ENCODE data around the gene ASTN1.

Gene ASTN1

DNA sequence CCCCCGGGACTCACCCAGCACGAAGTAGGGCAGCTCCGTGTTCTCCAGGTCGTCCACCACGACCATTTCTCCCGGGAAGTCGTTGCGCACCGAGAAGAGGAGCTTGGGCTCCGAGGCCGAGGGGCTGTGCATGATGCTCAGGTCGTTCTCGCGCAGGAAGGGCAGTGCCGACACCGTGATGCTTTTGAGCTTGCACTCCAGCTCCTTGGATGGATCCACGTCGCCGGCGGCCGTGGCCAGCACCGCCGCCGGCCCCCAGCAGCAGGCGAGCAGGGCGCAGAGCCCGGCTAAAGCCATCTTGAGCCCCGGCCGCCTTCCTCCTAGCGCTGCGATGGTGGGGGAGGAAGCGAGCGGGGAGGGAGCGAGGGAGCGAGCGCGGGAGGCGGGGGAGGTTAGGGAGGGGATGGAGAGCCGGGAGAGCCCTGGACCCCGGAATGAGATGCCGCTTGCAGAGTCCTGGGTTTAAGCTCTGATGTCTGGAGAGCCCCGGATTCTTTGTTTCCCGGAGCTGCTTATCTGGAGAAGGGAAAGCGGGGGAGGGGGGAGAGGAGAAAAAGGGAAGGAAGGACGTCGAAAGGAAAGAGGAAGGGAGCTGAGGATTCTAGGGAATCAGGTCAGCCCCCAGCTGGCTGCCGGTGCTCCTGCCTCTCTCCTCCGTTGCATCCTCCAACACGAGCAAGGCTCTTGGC, at the start of gene ASTN1:
Gene ASTN1 (minus strand): TSS at position 333 of the 689 bp plus-strand sequence. CDS start 36 bp downstream, at position 297.
- DNase-seq = no peak

DNA sequence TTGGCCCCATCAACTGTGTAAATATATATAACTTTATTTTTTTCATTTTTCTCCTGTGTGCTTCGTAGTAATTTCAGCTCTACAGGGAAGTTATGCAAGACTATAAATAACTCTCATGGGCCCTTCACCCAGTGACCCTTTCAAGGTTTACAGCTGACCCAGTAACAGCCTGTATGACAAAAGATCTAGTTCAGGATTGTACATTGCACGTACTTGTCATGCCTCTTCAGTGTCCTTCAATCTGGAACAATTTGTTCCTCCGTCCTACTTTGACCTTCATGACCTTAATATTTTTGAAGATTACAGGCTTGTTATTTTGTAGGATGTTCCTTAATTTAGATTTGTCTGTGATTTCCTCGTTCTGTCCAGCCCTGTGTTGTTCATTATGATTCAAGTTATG, 46.7 kb upstream of the ASTN1 start:
- DNase-seq = no peak

DNA sequence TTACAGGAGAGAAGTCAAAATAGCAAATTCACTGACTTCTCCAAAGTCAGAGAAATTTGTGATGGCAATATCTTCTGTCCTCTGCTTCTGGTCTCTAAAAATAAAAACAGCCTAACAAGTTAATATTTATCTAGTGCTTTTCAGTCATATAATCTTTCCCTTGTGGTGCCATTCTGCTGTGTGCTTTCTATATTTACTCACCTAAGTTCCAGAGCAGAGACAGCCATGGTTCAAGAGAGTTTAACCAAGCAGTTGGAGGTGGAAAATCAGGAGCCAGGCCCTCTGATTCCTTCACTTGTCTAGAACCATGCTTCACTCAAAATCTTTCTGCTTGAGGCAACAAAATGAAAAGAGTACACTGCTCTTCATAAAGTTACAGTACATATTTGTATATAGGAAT, 45.6 kb upstream of the ASTN1 start:
- no peak for DNase-seq

DNA sequence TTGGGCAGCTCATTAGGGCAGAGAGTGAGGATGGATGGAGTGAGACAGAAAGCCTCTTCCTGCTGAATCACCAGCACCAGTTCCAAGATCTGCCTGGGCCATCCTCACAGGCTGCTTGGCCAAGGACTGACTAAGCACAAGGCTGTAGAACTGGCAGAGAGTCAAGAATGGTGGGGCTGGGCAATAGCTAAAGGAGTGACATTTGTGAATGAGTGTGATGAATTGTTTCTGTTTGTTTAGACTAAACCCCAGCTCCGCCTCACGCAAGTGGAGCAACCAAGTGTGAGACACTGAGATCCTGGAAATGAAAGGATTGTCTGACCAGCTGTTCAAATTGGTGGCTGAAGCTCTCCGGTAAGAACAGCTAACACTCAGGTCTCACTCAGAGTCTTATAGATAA, 44.8 kb upstream of the ASTN1 start:
- DNase-seq = no peak

DNA sequence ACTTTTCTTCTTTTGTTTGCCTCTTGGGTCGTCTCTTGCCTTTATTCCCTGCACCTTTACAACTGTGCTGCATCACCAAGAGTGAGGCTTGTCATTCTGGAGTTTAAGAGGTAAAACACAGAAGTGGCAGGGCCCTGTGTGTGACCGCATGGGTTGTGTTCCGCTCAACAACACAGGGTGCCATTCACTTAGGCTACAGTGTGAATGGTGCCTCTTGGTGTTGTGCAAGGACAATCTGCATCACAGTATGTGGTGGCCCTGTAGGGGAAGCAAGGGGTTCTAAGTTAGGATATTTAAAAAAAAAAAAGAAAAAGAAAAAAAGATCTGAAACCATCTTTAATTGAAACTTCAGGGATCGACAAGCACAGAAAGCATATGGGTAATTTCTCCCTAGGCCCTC, 44.4 kb upstream of the ASTN1 start:
- DNase-seq = no peak

DNA sequence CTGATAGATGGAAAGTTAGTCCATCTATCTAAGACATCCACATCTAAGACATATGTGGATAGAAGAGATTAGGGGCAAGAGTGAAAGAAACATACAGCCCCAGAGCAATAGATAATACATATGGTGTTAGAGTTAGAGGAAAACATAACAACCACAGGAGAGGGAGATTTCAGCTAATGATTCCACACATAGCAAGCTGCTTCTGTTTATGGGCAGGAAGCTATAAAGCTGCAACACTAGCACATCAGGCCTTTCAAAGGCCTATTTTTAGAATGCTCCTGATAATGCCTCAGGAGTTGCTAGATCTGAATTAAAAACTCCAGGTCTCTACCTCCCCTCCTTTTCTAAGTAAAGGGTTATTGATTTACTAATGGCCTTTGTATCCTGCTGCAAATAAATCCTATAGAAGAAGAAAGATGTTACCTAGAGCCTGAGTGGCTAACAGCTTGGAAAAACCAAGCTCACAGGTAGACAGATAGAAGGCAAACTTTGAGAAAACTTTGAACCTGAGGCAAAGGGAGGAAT, 42.4 kb upstream of the ASTN1 start:
- DNase-seq = no peak

DNA sequence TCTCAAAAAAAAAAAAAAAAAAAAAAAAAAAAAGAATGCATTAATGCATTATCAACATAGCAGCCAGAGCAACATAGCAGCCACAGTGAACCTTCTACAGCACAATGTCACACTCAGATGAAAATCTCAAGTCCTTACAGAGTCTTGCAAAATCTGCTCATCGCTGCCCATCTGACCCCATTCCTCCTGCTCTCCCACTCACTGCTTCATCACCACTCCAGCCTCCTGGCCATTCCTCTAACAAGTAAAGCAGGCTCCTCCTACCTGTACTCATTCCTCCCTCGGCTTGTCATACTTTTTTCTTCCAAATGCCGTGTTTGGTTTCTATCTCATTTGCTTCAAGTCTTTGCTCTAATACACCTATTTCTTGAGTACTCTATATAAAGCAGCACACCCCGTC, 35.8 kb upstream of the ASTN1 start:
- no peak for DNase-seq

DNA sequence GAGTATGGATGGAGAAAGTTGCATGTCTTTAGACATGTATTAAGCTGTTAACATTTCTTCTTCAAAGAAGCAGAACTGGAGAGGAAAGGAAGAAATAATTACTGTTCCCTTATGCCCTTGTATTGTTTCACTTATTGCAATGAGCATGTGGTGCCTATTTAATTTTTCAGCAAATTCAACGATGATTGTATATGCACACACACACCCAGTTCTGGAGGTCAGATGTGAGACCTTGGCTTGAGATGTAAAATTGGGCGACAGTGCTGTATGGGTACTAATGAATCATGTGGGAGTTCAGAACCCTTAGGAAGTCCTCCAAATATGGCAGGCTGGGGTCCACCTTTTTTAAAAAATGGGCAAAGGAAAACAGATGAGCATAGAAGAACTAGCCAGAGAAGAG, 33.7 kb upstream of the ASTN1 start:
- no peak for DNase-seq

DNA sequence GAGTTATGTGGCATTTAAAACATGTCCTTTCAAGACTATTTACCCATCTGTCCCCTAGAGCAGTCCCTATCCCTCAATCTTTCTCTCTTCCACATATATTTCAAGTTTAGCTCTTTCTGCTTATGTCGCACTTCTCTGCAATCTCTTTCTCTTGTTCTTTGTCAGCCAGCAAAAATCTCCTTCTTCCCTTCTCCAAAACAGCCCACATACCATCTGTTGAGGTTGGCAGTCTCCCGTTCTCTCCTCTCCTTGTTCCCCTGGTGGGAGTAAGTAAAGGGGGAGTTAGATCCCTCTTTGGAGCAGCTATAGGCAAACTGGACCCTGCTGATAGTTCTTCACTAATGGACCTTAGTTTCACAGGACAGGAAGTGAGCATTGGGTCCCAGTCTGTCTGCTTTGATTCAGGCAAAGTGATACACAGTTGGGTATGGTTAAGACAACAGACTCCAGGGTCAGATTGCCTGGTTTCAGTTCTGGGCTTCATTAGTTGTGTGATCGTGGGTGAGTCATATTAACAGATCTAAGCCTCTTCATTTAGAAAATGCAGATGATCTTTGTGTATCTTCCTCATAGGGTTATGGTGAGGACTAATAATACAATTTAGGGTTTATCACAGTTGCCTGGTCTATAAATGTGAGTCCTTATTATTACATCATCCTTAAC, 25.9 kb upstream of the ASTN1 start:
- no peak for DNase-seq

DNA sequence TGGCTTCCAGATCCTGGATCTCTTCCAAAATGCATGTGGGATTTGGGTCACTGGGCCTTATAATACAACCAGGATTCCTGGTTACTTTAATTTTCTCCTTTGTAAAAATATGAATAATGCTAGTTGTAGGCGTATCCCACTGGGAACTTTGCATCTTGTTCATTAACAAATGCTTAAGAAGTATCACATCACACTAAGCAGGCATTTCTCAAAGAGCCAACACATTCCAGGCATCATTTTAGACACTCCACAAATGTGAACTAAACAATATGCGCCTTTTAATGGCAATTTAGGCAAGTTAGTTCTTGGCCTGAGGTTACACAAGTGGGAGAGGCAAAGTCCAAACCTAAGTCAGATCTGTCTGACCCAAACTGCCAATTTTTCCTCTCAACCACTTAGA, 22.1 kb upstream of the ASTN1 start:
- DNase-seq = no peak

DNA sequence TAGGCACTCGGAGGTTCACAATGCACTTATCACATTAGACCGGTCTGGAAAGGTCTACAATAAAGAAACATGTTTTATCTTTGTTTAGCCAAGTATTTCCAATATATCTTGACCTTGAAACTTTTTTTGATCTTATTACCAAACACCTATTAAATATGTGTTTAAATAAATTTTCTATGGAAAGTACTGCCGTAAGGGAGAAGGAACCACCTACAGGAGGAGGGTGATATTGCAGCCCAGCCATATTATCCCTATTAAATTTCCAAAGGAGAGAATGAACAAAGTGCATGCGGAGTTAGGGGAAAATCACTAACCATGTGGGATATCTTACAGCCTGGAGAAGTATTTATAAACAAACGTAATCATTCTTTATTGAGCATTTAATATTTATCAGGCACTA, 20.7 kb upstream of the ASTN1 start:
- DNase-seq = no peak

DNA sequence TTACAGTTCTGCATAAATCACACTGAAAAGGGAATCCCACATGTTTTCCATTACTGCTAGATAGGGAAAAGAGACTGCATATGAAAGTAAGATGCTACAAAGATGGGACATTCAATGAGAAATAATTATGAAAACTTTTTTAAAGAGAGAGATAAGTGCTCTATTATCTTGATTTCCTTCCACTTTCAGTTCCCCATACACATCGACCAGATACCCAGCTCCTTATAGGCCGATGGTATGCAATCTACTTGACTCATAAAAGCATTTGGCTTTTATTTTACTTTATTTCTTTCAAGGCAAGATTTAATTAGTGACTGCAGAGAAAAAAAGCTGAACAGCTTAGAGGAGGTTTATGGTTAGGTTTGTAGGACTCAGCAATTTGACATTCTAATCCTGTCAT, 19.3 kb upstream of the ASTN1 start:
- no peak for DNase-seq

DNA sequence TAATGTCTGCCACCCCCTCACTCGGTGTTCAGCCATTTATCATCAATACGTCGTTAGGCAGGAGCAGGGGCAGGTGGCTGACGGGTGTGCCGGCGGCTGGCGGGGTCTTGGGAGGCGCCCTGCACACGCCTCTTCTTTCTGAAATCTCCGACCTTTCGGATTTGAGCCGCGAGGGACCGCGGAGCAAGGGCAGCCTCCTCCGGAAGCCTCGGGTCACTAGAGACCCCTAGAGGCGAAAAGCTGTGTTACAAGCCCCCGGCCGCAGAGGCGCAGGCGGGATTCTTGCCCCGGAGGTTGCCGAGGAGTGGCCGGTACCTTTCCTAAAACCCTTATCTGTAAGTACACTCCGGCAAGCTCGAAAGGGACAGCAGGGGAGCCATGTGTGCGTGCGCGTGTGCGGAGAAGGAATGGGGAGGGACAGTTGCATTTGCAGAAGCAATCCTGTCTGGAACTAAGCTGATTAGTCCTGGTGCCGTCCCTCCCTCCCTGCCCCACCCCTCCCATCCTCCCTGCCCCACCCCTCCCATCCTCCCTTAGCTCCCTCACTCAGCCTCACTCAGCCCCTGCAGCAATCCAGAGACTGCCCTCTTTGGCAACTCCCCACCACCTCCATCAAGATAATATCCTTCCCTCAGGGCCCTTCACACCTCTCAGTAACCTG, 17.2 kb upstream of the ASTN1 start:
- DNase-seq = no peak

DNA sequence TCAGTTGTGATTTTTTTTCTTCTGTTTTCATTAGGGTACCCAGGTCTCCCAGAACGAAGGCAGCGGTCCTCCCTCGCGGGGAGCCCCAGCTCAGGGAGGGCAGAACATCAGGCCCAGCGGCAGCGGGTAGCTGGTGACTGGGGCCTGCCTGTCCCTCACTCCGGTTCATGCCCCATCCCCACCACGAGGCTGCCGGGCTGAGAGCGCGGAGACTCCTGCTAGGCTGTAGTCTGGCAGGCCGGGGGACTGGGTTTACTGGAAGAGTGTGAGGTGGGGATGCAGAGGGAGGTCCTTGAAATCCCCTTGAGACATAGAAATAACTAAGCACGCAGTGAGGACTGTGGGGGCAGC, 16.7 kb upstream of the ASTN1 start:
- DNase-seq = no peak

DNA sequence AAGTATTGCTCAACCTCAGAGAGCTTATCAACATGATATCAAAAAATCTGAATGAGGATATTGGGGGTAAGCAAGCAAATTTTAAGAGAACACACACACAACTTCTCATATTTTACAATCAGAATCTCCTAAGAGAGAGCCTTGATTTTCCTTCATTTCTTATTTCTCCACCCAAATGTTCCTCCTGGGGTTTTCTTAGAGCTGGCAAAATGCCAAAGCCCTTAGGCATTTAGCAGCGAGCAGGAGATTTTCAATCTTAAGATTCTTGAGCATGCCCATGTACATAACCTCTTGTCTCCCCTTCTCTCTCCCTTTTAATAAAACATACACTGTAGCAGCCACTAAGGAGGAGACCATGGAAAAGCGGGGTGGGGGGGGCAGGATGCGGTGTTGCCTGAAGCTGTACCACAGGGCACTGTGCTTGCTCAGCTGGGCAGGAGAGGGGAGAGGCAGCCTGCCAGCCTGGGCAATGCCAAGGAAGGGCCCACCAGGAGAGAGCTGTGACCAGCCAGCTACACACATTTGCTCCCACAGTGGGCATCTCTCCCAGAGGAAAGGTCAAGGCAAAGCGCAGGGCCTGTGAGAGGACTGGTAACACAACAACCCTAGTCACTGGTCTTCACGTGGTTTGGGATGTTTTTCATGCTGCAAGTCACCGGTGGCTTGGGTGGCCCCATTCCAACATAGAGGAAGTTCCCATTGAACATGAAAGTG, 10.6 kb upstream of the ASTN1 start:
- no peak for DNase-seq

DNA sequence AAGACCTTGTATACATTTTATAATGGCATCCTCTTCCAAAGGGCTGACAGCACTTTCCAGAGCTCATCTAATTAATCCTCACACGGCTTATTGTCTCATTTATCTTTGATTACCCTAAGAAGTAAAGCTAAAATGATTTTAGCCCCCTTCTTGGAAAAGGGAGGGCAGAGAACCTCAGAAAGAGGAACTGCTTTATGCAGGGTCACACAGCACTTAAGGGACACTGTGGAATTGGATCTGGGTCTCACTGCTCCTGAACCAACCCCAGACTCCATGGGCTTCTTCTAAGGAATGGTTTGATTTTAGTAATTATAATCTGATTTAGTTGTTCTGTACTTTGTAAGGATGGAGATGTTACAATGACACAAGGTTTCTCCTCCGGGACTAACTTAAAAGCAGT, 9.5 kb upstream of the ASTN1 start:
- DNase-seq = no peak

DNA sequence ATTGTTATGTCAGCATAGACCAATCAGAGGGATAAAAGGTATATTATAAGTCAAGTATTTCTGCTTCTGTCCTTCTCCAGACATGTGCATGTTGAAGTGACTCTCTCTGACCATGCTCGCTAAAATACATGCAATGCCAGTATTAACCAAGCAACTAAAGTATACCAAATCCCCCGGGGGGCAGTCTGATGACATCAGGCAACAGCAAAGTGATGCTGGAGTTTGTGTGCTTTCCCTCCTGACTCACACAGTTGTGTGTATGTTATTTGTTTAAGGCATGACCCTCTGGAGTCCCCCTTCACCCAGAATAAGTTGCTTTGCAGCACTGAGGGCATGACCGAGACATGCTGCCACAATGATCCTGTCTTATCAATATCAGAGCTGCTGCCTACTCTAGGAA, 8.4 kb upstream of the ASTN1 start:
- no peak for DNase-seq

DNA sequence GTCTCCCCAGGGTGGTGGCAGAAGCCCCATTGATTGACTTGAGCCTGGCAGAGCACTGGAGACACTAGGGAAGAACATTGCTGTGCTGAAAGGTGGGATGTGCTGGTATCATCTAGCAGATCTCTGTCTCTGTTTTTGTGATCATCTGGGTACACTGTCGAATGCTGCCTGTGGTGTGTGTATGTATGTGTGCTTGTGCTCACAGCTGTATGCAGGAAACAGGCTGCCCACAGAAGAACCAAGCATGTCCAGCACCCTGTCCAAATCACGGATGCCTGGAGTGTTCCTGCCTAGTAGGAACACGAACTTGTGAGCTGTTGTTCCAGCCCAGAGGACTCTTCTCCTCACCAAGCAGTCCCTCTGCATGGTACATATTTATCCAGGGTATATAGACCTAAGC, 7.8 kb upstream of the ASTN1 start:
- no peak for DNase-seq

DNA sequence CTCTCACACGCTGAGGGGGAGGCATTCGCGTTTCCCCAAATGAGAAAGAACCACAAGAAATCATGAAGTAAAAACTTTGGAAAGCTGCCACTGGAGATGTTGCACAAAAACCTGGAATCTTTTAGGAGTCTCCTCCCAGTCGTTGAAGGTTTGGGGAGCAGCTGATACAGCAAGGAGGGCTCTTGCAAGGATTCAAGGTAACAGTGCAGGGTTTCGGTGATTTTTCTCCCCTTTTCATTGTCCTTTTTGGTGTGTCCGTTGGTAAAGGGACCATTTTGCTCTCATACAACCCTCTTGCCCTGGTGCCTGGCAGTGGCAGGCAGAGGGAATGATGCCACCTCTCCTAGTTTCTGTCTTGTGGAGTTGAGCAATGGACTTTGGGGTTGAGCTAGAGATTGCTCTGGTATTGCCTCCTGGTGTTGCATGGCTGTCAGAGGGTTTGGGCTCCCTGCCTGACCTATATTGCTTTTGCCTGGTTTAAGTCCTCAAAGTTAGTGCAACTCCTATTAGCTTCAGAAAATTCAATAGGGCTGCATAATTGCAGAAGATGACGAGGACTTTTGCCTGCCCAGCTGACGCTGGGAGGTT, 7.1 kb upstream of the ASTN1 start:
- no peak for DNase-seq

DNA sequence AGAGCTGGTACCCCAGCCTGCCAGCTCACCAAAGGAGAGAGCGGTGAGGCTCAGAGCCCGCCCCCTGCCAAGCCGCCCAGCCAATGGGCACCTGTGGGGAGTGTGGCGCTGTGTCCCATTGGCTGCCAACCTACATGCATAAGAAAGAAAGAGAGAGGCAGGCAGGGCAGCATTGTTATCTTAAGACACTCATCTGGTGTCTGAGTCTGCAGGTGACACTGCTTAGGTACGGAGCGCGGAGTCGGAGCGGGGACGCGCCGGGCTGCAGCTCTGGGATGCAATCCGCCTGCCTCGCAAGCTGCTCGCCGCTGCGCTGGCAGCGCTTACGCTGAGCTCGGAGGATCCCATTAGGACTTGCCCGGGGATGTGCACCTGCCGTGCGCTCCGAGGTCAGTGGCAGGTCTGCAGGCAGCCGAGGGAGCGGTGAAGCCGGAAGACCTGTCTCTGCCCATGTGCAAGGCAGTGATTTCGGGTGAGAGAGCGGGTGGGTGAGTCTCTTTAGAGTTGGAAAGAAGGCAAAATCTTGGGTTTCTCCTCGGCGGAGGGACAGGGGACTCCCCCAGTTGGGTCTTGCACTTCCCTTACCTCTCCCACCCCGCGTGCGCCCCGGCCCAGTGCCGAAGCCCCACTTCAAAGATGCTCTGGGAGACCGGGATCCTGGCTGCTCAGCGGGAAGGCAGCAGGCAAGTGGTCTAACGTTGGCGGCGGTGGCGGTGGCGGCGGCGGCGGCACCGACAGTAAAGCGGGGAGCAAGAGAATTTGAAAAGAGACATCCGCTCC, 6.4 kb upstream of the ASTN1 start, which contains the start of gene BRINP2:
Gene BRINP2 (plus strand): TSS at position 203 of the 780 bp plus-strand sequence. CDS start 58,919 bp downstream, outside the sequence.
- DNase-seq = no peak

DNA sequence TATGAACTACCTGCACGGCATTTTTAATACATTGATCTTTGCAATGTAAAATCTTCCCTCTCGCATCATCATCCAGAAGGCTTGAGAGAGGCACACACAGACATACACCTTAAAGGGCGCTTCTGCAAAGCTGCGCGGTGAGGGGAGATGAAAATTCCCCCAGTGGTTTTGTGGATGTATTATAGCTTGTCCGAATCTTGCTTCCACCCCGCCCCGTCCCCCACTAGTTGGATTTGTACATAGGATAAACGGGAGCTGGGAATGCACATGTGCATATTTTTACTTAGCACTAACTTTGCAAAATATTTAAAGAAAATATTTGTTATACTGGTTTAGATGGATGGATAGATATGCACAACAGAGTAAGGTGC, 542 bp upstream of the ASTN1 start:
- no peak for DNase-seq

DNA sequence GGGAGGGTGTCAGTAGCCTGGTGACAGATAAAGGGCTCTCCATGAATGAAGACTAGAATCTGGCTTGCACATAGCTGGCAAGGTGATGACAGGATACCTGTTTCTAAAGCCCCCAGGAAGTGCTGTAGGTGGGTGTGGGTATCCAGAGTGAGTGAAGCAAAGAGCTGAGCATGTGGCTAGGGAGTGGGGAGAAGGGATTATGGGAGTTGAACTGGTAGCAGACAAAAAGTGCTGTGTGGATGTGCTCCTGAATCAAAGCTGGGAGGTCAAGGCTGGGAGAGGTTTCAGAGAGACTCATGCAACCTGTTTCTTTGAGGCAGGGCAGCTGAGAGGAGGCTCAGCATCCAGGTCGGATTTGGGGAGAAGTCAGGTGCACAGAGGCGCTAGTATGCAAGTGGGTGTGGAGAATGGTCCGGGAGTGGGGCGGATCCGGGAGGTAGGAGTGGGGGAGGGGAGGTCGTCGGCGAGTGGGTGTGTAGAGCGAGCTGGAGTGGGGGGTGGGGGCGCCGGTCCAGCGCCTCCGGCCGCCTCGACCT, 600 bp downstream of the ASTN1 start:
- DNase-seq = no peak

Data from CD4-positive, alpha-beta T cell treated with Interleukin-15 for 1 hour (primary cell).